Nucleus accumbens (tissue), 56 donors: ENCODE results near the gene GPR12.

Experiments
- DNase-seq, 56 donors: peaks; one replicate each; lab custom pipeline; 2025; lab: John Stamatoyannopoulos, UW

Gene GPR12

GRCh38 chr13:26759907-26760831, at the start of gene GPR12:
GPR12 (minus strand) TSS chr13:26760786; CDS start chr13:26759827, 959 bp downstream.
- peak in 17 of 56 donors; percentile 5 to 65 (median 24) for DNase-seq

- DNase-seq, result no peak
Measured at GRCh38 chr13:26810095-26810494, 49.5 kb upstream of the GPR12 start.

- no peak for DNase-seq
Measured at GRCh38 chr13:26806891-26807290, 46.3 kb upstream of the GPR12 start.

GRCh38 chr13:26787961-26788360, 27.4 kb upstream of the GPR12 start:
- no peak for DNase-seq

- no peak for DNase-seq
Measured at GRCh38 chr13:26786651-26787295, 26.2 kb upstream of the GPR12 start.

GRCh38 chr13:26785838-26786630, 25.4 kb upstream of the GPR12 start:
- DNase-seq, result no peak

GRCh38 chr13:26784704-26785639, 24.4 kb upstream of the GPR12 start:
- DNase-seq, result no peak

GRCh38 chr13:26780411-26780810, 19.8 kb upstream of the GPR12 start:
- no peak for DNase-seq

GRCh38 chr13:26779321-26779720, 18.7 kb upstream of the GPR12 start:
- no peak for DNase-seq

- no peak for DNase-seq
Measured at GRCh38 chr13:26772531-26772930, 11.9 kb upstream of the GPR12 start.

GRCh38 chr13:26771796-26772195, 11.2 kb upstream of the GPR12 start:
- DNase-seq, result no peak

- DNase-seq, result no peak
Measured at GRCh38 chr13:26762745-26763345, 2.3 kb upstream of the GPR12 start.

- peak in 1 of 56 donors; percentile 65 for DNase-seq
Measured at GRCh38 chr13:26760832-26761582, 421 bp upstream of the GPR12 start.

GRCh38 chr13:26759249-26759906, 1.2 kb downstream of the GPR12 start:
- DNase-seq, result peak in 5 of 56 donors; percentile 5 to 30 (median 22)

- DNase-seq, result no peak
Measured at GRCh38 chr13:26758496-26759157, 2.0 kb downstream of the GPR12 start.

- DNase-seq, result no peak
Measured at GRCh38 chr13:26756961-26757360, 3.6 kb downstream of the GPR12 start.

GRCh38 chr13:26752671-26753070, 7.9 kb downstream of the GPR12 start:
- no peak for DNase-seq

GRCh38 chr13:26749905-26750304, 10.7 kb downstream of the GPR12 start:
- no peak for DNase-seq
